22Rv1 (cell line): ENCODE measurements around the gene CFAP43.

Experiments used
- ZFX ChIP-seq: fragments of 450-650 bp; IDR thresholded peaks from 2 replicates; pipeline ENCODE4 v1.6.1; 2017; ENCODE audit warnings: antibody characterized with exemption, borderline replicate concordance
- TF ChIP-seq, protein P1 (sequence below): fragments of 450-650 bp; IDR thresholded peaks from 2 replicates; pipeline ENCODE4 v1.5.1; 2017; ENCODE audit warnings: mild to moderate bottlenecking

DNA sequence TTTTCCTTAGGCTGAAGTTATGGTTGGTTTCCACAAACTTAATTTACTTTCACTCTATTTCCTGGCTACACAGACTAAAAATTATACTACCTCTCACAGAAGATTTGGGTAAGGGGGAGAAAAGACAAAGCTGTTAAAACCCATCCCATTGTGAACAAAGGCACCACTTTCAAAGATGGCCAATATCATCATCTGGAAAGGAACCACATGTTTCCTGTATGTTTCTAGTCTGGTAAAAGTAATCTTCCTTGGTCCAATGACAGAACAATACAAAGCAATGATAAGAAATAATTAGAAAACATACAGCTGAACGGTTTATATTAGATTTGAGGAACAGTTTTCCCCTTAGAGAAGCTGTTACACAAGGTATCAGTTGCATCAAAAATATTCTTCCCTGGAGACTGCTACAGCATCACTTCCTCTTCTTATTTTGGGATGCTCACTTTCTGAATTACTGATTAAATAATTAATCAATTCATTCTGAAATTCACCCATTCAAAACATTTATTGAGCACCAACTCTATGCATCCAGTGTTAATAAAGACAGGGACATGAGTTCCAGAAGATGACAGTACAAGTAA is 118.7 kb downstream of the CFAP43 start:
- TF ChIP-seq, protein P1, sequence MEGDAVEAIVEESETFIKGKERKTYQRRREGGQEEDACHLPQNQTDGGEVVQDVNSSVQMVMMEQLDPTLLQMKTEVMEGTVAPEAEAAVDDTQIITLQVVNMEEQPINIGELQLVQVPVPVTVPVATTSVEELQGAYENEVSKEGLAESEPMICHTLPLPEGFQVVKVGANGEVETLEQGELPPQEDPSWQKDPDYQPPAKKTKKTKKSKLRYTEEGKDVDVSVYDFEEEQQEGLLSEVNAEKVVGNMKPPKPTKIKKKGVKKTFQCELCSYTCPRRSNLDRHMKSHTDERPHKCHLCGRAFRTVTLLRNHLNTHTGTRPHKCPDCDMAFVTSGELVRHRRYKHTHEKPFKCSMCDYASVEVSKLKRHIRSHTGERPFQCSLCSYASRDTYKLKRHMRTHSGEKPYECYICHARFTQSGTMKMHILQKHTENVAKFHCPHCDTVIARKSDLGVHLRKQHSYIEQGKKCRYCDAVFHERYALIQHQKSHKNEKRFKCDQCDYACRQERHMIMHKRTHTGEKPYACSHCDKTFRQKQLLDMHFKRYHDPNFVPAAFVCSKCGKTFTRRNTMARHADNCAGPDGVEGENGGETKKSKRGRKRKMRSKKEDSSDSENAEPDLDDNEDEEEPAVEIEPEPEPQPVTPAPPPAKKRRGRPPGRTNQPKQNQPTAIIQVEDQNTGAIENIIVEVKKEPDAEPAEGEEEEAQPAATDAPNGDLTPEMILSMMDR = no peak
- no peak for TF ChIP-seq ZFX
